GM21381 (cell line): ENCODE results near the gene MAP2K2.

ENCODE experiments used
- ATAC-seq: cut with Tn5 transposase; IDR thresholded peaks from one replicate; pipeline ENCODE4 v1.9.1; 2021; ENCODE audit warnings: mild to moderate bottlenecking, moderate library complexity; ENCODE audit not compliant: unreplicated experiment

Gene MAP2K2

DNA sequence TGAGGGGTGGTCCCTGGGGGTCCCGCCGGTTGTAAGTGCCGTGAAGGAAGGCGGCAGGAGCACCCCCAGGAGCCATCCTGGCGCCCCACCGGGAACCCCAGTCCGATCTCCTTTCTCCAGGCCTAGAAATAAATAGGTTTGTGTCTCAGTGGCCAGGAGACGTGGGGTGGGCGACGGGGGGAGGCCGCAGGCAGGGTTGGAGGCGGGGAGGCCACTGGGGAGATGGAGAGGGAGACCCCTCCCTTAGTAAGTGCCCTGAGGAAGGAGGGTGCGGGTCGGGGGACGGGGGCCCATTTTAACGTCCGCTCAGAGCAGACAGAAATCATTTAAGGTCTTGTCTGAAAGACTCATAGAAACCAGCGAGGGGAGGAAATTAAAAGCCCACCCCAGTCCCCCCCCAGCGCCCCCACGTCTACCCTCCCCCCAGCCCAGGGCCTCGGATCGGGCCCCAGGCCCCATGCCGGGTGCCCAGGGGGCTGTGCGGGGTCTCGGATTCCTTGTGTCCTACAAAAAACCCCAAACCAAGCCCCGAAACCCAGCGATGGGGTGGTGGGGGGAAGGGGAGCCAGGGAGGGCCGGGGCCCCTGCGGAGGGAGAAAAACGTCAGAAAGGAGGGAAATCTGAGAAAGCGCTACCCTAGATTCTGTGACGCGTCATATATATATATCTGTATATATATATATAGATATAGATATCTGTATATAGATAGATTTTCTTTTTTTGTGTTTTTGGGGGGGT lies 76.8 kb downstream of the MAP2K2 start:
- ATAC-seq: no peak

DNA sequence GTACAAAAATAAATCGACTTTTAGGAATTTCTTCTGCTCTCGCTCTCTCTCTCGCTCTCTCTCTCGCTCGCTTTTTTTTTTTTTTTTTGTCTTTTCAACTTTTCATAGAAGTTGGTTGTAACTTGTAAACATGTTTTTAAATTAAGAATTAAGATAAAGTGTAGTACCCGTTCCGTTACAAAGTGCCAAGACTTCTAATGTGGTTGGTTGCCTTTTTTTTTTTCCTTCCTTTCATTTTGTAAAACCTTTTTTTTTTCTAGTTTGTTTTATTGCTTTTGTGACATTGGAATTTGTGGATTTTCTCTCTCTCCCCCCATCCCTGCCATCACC lies 77.6 kb downstream of the MAP2K2 start:
- ATAC-seq: no peak

DNA sequence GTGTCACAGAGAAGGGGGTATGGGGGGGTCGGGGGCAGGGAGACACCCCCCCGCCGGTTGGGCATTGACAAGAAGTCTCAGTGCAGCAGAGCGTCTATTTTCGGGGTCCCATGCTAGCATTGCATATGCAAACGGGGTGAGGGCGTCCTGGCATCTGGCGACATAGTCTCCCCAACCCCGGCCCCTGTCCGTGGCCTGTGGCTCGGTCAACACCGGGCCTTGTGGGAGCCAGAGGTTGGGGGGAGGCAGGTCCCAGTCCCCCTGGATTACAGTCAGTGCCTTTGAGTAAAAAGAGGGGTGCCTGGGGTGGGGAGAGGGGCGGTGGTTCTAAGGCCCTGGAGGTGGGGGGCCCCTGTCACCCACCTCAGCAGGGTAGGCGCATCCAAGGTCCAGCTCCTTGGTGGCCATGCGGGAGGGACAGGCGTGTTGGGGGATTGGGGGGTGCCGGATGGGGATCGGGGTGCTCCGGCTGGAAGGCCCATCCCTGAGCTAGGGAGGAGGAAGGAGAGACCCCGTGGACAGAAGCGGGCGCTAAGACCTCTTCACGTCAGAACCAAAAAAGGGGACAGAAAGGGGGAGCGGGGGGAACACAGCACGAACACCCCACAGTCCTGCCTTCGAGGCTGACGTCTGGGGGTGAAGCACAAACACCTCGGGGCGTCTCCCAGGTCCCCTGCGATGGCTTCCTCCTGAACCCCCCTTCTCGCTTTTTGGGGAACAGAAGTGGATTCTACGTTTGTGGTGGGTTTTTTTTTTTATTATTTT lies 78.1 kb downstream of the MAP2K2 start:
- ATAC-seq: no peak

DNA sequence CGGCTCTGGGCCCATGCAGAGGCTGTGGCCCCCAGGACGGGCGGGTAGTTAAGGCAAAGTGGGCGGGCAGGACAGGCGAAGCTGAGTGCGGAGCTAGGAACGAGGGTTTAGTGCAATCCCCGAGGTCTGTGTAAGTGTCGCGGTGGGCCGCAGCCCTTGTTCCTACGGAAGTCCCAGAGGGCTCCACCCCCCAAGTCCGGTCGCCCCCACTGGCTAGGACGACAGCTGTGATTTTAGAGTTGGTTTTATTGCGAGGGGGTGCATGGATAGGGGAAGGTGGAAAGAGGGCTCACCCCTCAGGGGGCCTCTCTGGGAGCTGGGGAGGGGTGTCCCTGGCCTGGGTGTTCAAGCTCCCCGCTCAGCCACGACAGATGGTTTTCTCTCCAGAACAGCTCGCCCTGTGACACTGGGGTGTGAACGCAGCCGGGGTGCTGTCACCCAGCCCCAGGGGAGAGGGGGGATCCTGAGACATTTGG lies 78.9 kb downstream of the MAP2K2 start:
- no peak for ATAC-seq

DNA sequence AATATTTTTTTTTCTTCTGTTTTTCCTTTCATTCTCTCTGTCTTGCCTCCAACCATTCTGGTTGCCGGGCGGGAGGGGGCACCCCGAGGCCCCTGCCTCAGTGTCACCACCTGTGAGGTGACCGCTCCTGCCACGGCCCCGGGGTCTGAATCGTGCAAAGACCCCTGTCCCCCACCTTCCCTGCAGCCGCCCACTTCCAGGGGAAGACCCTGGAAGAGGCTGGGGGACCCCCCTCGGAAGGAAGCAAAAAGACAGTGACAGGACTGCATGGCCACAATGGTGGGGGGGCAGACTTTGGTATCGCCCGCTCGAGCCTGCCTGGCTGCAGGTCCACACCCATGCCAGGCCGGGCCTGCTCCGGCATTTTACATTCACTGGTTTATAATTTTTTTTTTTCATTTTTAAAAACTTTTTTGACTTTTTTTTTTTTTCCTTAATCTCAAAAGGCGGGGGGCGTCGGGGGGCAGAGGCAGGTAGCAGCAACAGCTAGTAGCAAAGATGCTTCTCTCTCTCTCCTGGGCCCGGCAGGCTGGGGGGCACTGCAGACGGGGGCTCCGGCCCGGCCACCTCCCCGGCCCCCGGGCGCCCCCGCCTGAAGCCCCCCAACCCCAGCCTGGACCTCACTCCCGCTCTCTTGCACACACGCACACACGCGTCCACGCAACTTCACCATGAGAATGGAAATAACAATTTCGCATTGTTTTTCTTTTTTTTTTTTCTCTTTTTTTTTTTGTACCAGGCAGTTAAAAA lies 79.8 kb downstream of the MAP2K2 start:
- ATAC-seq: no peak

DNA sequence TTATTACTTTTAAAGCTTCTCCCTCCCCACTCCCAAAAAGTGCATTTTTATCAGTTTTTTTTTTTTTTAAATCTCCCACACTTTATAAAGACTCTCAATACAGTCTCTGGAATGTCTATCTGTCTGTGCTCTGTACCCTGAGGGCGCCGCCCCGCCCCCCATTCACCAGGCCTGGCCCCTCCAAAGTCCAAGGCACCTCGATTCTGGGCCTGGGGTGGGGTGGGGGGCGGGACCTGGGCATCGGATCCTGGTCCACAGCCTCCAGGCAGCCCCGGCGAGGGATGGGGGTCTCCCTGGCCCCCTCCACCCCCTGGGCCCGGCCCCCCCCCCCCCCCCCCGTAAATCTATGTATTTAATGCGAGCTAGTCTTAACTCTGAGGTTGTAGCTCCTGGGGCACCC lies 80.5 kb downstream of the MAP2K2 start:
- no peak for ATAC-seq

DNA sequence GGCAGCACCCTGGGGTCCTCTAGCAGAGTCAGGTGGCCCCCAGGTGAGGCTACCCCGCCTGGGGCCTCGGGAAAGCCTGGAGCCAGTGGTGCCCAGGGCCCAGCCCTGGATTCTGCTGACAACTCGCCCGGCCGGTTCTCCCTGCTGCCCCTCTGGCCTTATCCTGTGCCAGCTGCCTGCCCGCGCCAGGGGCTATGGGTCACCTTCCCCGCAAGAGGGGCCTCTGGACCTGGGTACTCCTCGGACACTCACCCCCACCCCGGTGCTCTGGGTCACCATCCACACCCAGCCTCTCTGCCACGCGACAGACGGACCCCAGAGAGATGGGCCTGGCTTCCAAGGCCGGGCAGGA lies 81.2 kb downstream of the MAP2K2 start:
- no peak for ATAC-seq

DNA sequence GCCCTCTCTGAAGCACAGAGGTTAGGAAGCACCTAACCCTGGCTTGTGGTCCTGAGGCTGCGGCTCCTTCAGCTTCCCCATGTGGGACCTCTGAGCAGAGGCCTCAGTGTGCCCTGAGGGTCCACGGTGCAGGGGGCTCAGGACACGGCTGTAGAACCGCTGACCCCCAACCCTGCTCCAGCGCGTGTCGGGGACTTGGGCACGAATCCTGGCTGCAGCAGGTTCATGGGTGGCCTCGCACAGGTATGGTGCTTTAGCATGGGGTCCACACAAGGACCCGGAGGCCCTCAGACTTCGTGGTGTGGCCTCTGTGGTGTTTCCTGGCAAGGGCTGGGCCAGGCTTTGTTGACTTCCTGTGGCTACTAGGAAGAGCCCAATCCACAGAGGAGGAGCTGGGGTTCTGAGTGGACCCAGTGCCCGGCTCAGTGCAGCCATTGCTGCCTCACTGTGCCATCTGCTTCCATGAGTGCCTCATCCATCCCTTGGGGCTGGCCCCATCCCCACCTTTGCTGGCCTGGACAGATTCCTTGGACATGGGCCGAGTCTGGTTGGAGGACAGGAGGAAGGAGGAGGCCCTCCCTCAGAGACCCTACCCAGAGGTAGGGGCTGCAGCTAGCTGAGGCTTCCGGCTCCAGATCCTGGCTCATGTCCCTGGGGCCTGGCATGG lies 81.7 kb downstream of the MAP2K2 start:
- no peak for ATAC-seq
